Epithelial cell of esophagus (primary cell): ENCODE results near the gene TPRG1.
A peak's percentile ranks its signal among the peaks of the same experiment; 100 is the strongest.

Experiments used
- DNase-seq: peaks from one replicate; pipeline ENCODE4 v3.0.0; 2010; ENCODE audit warnings: low read depth
- H3K4me3 ChIP-seq: 2 replicates; pipeline ENCODE4 v1.5.1; 2011; ENCODE audit warnings: mild to moderate bottlenecking, low read length, control low read depth
- CTCF ChIP-seq: IDR thresholded peaks from 2 replicates; pipeline ENCODE4 v1.5.1; 2011; ENCODE audit warnings: low read depth, mild to moderate bottlenecking, low read length, control low read depth, inconsistent platforms; ENCODE audit not compliant: insufficient read depth; ENCODE audit errors: missing control alignments

The TPRG1 gene

GRCh38 chr3:189222927-189223636 lies 51.3 kb downstream of the TPRG1 start:
- DNase-seq = peak; percentile 47
- H3K4me3 ChIP-seq = no peak overlapping the region
- TF ChIP-seq CTCF = no peak

- DNase-seq = no peak
- H3K4me3 ChIP-seq = no peak overlapping the region
- no peak for TF ChIP-seq CTCF
Observed at GRCh38 chr3:189225431-189225830, 53.7 kb downstream of the TPRG1 start.

- TF ChIP-seq CTCF = no peak
- no peak for DNase-seq
- H3K4me3 ChIP-seq = no peak overlapping the region
Observed at GRCh38 chr3:189227249-189227648, 55.5 kb downstream of the TPRG1 start.

- no peak for DNase-seq
- TF ChIP-seq CTCF = no peak
- H3K4me3 ChIP-seq = no peak overlapping the region
Observed at GRCh38 chr3:189229196-189229828, 57.5 kb downstream of the TPRG1 start.

GRCh38 chr3:189232790-189233189 lies 61.0 kb downstream of the TPRG1 start:
- TF ChIP-seq CTCF = no peak
- DNase-seq = no peak

GRCh38 chr3:189233225-189233858 lies 61.6 kb downstream of the TPRG1 start:
- no peak overlapping the region for H3K4me3 ChIP-seq
- TF ChIP-seq CTCF = peak; percentile 94
- peak; percentile 83 for DNase-seq

More at GRCh38 chr3:189232790-189233189, 61.0 kb downstream of the TPRG1 start:
- H3K4me3 ChIP-seq = no peak overlapping the region
